ENCODE measurements around the gene ECI2. TPM values are rescaled to one million over a fixed set of nuclear protein-coding genes. Genes with fewer than 3 reads are reported as not detected.
A peak's percentile ranks its signal among the peaks of the same experiment; 100 is the strongest.

ECI2 gene, protein sequence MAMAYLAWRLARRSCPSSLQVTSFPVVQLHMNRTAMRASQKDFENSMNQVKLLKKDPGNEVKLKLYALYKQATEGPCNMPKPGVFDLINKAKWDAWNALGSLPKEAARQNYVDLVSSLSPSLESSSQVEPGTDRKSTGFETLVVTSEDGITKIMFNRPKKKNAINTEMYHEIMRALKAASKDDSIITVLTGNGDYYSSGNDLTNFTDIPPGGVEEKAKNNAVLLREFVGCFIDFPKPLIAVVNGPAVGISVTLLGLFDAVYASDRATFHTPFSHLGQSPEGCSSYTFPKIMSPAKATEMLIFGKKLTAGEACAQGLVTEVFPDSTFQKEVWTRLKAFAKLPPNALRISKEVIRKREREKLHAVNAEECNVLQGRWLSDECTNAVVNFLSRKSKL
- polyA plus RNA-seq (2012; ENCODE audit: missing spikeins): 37.6 TPM

GRCh38 chr6:4134841-4135664 is at the start of gene ECI2:
Gene ECI2, minus strand, starts transcription at chr6:4135575. Its CDS starts 15 bp downstream, at chr6:4135560.
- peak; percentile 44 for FAIRE-seq
- TF ChIP-seq POLR2A (IDR thresholded peaks at IDR 0.05; ENCODE audit: low read depth, low read length) (no peak), TAF1 (IDR thresholded peaks at IDR 0.05; ENCODE audit: borderline replicate concordance, low read depth, low read length) (0 out of 2 replicates have a peak, but pooled peaks have one; percentile 40)
- peak; percentile 36 for DNase-seq (ENCODE audit: insufficient read length)

DNA sequence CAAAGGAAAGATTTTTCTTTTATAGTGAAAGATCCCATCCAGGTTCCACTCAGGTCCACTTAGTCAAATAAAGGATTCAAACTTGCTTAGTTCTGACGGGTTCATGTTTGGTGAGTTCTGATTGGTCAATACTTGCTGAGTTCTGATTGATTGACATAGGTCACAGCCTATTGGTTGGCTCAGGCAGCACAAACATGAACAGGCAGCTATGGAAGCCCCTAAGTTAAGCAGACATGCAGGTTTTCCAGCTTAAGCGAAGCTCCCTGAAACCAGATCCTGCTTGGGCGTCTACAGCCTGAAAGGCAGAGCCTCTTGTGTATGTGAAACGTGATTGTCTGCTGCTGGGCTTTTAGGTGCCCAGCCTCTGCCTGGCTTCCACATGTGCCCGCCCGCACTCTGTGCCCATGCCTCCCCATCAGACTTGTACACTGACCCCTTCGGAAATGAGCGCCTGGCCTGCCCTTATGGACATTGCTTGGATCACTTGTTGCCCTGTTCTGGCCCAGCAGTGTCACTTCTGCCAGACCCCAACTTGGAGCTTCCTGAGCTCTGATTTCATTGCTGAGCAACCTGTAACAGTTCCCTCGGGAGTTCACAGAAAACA is 45.4 kb upstream of the ECI2 start:
- FAIRE-seq (no peak), DNase-seq (ENCODE audit: insufficient read length) (no peak)
- no peak for TF ChIP-seq POLR2AphosphoS5 (IDR thresholded peaks at IDR 0.05; ENCODE audit: low read depth, low read length)
- TF ChIP-seq POLR2A (IDR thresholded peaks at IDR 0.05; ENCODE audit: low read depth, low read length): no peak
- TF ChIP-seq TAF1 (IDR thresholded peaks at IDR 0.05; ENCODE audit: borderline replicate concordance, low read depth, low read length): no peak

DNA sequence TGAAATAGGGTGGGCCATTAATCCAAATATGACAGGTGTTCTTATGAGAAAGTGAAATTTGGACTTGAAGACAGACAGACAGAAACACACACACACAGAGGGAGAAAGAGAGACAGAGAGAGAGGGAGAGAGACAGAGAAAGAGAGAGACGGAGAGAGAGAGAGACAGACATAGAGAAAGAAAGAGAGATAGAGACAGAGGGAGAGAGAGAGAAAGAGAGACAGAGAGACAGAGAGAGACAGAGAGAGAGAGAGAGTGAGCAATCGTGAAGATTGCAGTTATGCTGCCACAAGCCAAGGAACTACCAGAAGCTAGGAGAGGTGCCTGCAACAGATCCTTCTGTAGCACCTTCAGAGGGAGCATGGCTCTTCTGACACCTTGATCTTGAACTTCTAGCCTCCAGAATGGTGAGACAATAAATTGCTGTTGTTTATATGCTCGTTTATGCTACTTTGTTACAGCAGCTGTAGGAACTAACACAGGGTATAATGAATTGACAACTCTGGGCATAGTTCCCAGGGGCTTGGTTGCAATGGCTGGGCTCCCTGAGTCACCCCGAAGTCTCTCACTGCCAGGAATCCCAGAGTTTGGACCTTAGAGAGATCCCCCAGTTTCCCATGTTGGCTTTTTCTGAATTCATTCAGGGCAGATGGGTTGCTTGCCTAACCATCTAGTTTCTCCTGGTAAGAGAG is 44.7 kb upstream of the ECI2 start:
- peak; percentile 53 for FAIRE-seq
- no peak for DNase-seq (ENCODE audit: insufficient read length)
- TF ChIP-seq POLR2A (IDR thresholded peaks at IDR 0.05; ENCODE audit: low read depth, low read length): no peak
- no peak for TF ChIP-seq TAF1 (IDR thresholded peaks at IDR 0.05; ENCODE audit: borderline replicate concordance, low read depth, low read length)
- TF ChIP-seq POLR2AphosphoS5 (IDR thresholded peaks at IDR 0.05; ENCODE audit: low read depth, low read length): no peak

GRCh38 chr6:4178737-4179333 is 43.5 kb upstream of the ECI2 start:
- no peak for TF ChIP-seq POLR2A (IDR thresholded peaks at IDR 0.05; ENCODE audit: low read depth, low read length)
- no peak for TF ChIP-seq POLR2AphosphoS5 (IDR thresholded peaks at IDR 0.05; ENCODE audit: low read depth, low read length)
- TF ChIP-seq TAF1 (IDR thresholded peaks at IDR 0.05; ENCODE audit: borderline replicate concordance, low read depth, low read length): no peak
- FAIRE-seq (no peak), DNase-seq (ENCODE audit: insufficient read length) (no peak)

GRCh38 chr6:4176907-4177306 is 41.5 kb upstream of the ECI2 start:
- FAIRE-seq (no peak), DNase-seq (ENCODE audit: insufficient read length) (no peak)
- no peak for TF ChIP-seq TAF1 (IDR thresholded peaks at IDR 0.05; ENCODE audit: borderline replicate concordance, low read depth, low read length)
- no peak for TF ChIP-seq POLR2AphosphoS5 (IDR thresholded peaks at IDR 0.05; ENCODE audit: low read depth, low read length)
- TF ChIP-seq POLR2A (IDR thresholded peaks at IDR 0.05; ENCODE audit: low read depth, low read length): no peak

DNA sequence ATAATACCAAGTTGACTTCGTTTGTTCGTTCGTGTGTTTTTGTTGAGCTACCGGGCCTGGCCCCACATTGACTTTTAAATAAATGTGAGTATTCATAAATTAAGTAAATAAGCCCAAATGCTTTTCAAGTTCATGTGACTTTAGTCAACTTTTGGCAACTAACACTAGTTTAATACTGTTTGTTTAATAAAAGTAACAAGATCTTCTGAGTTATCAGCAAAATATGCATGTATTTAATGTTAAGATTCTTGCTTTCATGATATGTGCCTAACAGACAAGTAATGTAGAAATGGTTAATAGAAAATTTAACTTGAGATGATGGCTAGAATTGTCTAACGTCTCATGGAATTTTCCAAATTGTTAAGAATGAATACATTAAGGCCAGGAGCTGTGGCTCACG is 38.7 kb upstream of the ECI2 start:
- no peak for FAIRE-seq
- TF ChIP-seq POLR2A (IDR thresholded peaks at IDR 0.05; ENCODE audit: low read depth, low read length) (no peak), TAF1 (IDR thresholded peaks at IDR 0.05; ENCODE audit: borderline replicate concordance, low read depth, low read length) (no peak), POLR2AphosphoS5 (IDR thresholded peaks at IDR 0.05; ENCODE audit: low read depth, low read length) (no peak)
- no peak for DNase-seq (ENCODE audit: insufficient read length)

DNA sequence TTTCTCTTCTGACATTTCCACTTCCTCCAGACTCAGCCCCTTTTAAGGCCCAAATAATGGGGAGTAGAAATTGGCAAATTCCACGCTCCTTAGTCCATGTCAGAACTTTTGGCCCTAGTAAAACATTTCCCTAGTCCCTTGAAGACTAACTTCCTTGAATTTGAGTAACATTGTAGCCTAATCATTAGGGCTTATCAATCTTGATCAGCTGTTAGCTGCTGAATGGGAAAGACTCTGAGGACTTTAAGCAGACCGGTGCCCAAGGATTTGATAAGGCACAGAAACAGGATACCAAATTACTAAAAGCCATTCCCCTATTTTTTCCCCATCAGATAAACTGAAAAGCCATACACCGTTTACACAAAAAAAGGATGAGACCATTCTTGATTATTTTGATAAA is 37.0 kb upstream of the ECI2 start:
- TF ChIP-seq POLR2A (IDR thresholded peaks at IDR 0.05; ENCODE audit: low read depth, low read length) (no peak), TAF1 (IDR thresholded peaks at IDR 0.05; ENCODE audit: borderline replicate concordance, low read depth, low read length) (no peak), POLR2AphosphoS5 (IDR thresholded peaks at IDR 0.05; ENCODE audit: low read depth, low read length) (no peak)
- FAIRE-seq (no peak), DNase-seq (ENCODE audit: insufficient read length) (no peak)

DNA sequence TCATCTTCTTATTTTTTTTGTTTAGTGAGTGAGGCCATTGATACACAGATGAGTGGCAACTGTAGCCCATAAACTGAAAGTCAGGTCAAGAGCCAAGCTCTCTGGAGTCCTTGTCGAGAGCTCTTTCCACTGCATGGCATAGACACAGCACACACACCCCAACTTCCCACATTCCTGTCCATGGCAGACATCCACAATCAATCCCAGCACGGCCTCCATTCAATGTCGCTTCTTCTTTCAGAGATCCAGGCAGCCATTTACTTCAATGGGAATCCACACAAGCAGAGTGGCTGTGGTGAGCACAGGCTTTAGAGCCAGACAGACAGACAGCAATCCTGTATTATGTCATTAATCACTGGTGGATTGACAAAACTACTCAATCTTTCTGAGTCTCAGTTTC is 34.9 kb upstream of the ECI2 start:
- TF ChIP-seq POLR2A (IDR thresholded peaks at IDR 0.05; ENCODE audit: low read depth, low read length): no peak
- no peak for TF ChIP-seq POLR2AphosphoS5 (IDR thresholded peaks at IDR 0.05; ENCODE audit: low read depth, low read length)
- no peak for TF ChIP-seq TAF1 (IDR thresholded peaks at IDR 0.05; ENCODE audit: borderline replicate concordance, low read depth, low read length)
- FAIRE-seq (no peak), DNase-seq (ENCODE audit: insufficient read length) (no peak)

DNA sequence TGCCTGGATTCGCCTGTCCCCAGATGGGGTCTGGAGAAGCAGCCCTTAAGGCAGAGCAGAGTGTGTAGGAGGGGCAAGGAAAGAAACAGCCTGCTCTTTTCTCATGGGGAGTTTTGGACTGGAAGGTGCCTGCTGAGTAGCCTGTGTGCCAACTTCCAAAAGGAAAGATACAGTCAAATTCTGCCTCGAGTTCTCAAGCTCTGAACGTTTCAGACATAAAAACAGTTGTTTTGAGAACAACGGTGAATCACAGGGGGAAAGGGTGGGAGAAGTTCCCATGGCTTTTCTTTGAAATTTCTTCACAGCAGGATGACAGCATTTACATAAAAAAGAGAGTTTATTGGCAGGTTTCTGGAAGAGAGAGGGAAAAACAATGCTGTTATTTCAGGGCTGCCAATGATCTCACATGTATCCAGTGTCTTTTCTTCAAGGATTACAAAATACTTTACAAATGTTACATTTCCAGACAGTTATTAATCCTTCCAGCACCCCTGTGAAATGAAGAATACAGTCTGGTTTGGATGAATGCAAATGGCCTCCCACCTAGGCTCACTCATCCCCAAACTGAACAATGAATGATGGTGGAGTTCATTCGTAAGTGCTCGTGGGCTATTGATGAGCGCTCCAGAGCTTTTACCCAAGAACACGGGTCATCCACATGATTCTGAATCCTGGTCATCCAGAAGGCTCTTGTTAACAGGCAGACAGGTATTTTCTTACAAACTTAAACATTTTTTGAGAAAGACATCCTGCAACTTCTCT is 33.8 kb upstream of the ECI2 start:
- no peak for FAIRE-seq
- TF ChIP-seq POLR2AphosphoS5 (IDR thresholded peaks at IDR 0.05; ENCODE audit: low read depth, low read length) (no peak), POLR2A (IDR thresholded peaks at IDR 0.05; ENCODE audit: low read depth, low read length) (no peak), TAF1 (IDR thresholded peaks at IDR 0.05; ENCODE audit: borderline replicate concordance, low read depth, low read length) (no peak)
- DNase-seq (ENCODE audit: insufficient read length): no peak

- DNase-seq (ENCODE audit: insufficient read length) (no peak), FAIRE-seq (no peak)
- TF ChIP-seq POLR2AphosphoS5 (IDR thresholded peaks at IDR 0.05; ENCODE audit: low read depth, low read length) (no peak), TAF1 (IDR thresholded peaks at IDR 0.05; ENCODE audit: borderline replicate concordance, low read depth, low read length) (no peak), POLR2A (IDR thresholded peaks at IDR 0.05; ENCODE audit: low read depth, low read length) (no peak)
Measured at GRCh38 chr6:4167833-4168232, 32.5 kb upstream of the ECI2 start.

All from GM12892 (cell line).